HepG2 (cell line): ENCODE data around the gene GLIS2. TPM values are rescaled to one million over a fixed set of nuclear protein-coding genes. Genes with fewer than 3 reads are reported as not detected.
A peak's percentile ranks its signal among the peaks of the same experiment; 100 is the strongest.

ENCODE experiments used
- ATF7 ChIP-seq, 2 experiments: fragments of 450-650 bp in 1 of 2; sonication (generic) in 1 of 2; formaldehyde crosslinking in 1 of 2; IDR thresholded peaks; 2 replicates each; pipeline versions ENCODE4 v1.4.0 to v1.6.1; 2016 to 2020; ENCODE audit warnings: antibody characterized with exemption in 1 of 2, mild to moderate bottlenecking in 1 of 2, missing genetic modification reagents in 1 of 2
- CAMTA2 ChIP-seq: sonication (generic); formaldehyde crosslinking; IDR thresholded peaks from 2 replicates; pipeline ENCODE4 v1.4.0; 2020; ENCODE audit warnings: mild to moderate bottlenecking, missing genetic modification reagents, borderline replicate concordance
- CSRNP2 ChIP-seq: sonication (generic); formaldehyde crosslinking; conservative IDR thresholded peaks from 2 replicates; pipeline ENCODE4 v1.8.0; 2022; ENCODE audit warnings: low read depth, missing genetic modification reagents
- DR1 ChIP-seq: sonication (generic); formaldehyde crosslinking; IDR thresholded peaks from 2 replicates; pipeline ENCODE4 v1.8.0; 2021; ENCODE audit warnings: mild to moderate bottlenecking, missing genetic modification reagents, inconsistent platforms
- FOXO4 ChIP-seq: sonication (generic); formaldehyde crosslinking; conservative IDR thresholded peaks from 2 replicates; pipeline ENCODE4 v1.8.1; 2023; ENCODE audit warnings: missing genetic modification reagents
- FOXP1 ChIP-seq, 2 experiments: fragments of 450-650 bp in 1 of 2; IDR thresholded peaks; 2 replicates each; pipeline ENCODE4 v1.6.1; 2017 to 2018; ENCODE audit warnings: antibody characterized with exemption in 1 of 2
- HOXD1 ChIP-seq: sonication (generic); formaldehyde crosslinking; IDR thresholded peaks from 2 replicates; pipeline ENCODE4 v1.5.0; 2020; ENCODE audit warnings: missing genetic modification reagents
- MAF1 ChIP-seq: sonication (generic); formaldehyde crosslinking; IDR thresholded peaks from 2 replicates; pipeline ENCODE4 v1.5.0; 2020; ENCODE audit warnings: missing genetic modification reagents, borderline replicate concordance
- MAX ChIP-seq: IDR thresholded peaks from 2 replicates; pipeline ENCODE4 v1.6.1; 2012; ENCODE audit warnings: inconsistent platforms
- MAZ ChIP-seq, 2 experiments: sonication (generic) in 1 of 2; formaldehyde crosslinking in 1 of 2; IDR thresholded peaks; 2 replicates each; pipeline versions ENCODE4 v1.5.0 to v1.6.1; 2012 to 2020; ENCODE audit warnings: low read depth in 2 of 2, mild to moderate bottlenecking in 2 of 2, borderline replicate concordance in 1 of 2, improper control_type of control experiment in 1 of 2, low read length in 1 of 2, missing genetic modification reagents in 1 of 2, moderate library complexity in 1 of 2
- NFE2L1 ChIP-seq: sonication (generic); formaldehyde crosslinking; IDR thresholded peaks from 2 replicates; pipeline ENCODE4 v1.4.0; 2020; ENCODE audit warnings: missing genetic modification reagents, mild to moderate bottlenecking, borderline replicate concordance
- NONO ChIP-seq, 2 experiments: fragments of 450-650 bp in 1 of 2; sonication (generic) in 1 of 2; formaldehyde crosslinking in 1 of 2; IDR thresholded peaks in 1 of 2; conservative IDR thresholded peaks in 1 of 2; 2 replicates each; pipeline versions ENCODE4 v1.6.1 to v1.8.0; 2017 to 2022; ENCODE audit warnings: mild to moderate bottlenecking in 1 of 2, missing genetic modification reagents in 1 of 2, moderate library complexity in 1 of 2
- SCMH1 ChIP-seq: sonication (generic); formaldehyde crosslinking; IDR thresholded peaks from 2 replicates; pipeline ENCODE4 v1.9.0; 2021; ENCODE audit warnings: missing genetic modification reagents, mild to moderate bottlenecking, borderline replicate concordance
- SOX13 ChIP-seq, 3 experiments: fragments of 450-650 bp in 1 of 3; sonication (generic) in 1 of 3; formaldehyde crosslinking in 1 of 3; IDR thresholded peaks in 2 of 3; conservative IDR thresholded peaks in 1 of 3; 2 replicates each; pipeline versions ENCODE4 v1.5.0 to v1.6.1; 2016 to 2020; ENCODE audit warnings: antibody characterized with exemption in 1 of 3, mild to moderate bottlenecking in 1 of 3, missing compliant biosample characterization in 1 of 3, missing genetic modification reagents in 1 of 3, moderate library complexity in 1 of 3
- SOX5 ChIP-seq: IDR thresholded peaks from 2 replicates; pipeline ENCODE4 v1.6.1; 2016; ENCODE audit warnings: borderline replicate concordance
- ZBTB25 ChIP-seq: IDR thresholded peaks from 2 replicates; pipeline ENCODE4 v1.6.1; 2018; ENCODE audit warnings: missing genetic modification reagents
- ZNF292 ChIP-seq: sonication (generic); formaldehyde crosslinking; IDR thresholded peaks from 2 replicates; pipeline ENCODE4 v1.8.1; 2022; ENCODE audit warnings: mild to moderate bottlenecking, low read depth, missing genetic modification reagents, borderline replicate concordance
- ZNF430 ChIP-seq: sonication (generic); formaldehyde crosslinking; IDR thresholded peaks from 2 replicates; pipeline ENCODE4 v1.9.0; 2021; ENCODE audit warnings: mild to moderate bottlenecking, missing genetic modification reagents
- ZNF597 ChIP-seq: sonication (generic); formaldehyde crosslinking; IDR thresholded peaks from 2 replicates; pipeline ENCODE4 v1.5.0; 2020; ENCODE audit warnings: missing genetic modification reagents
- ZNF704 ChIP-seq: sonication (generic); formaldehyde crosslinking; IDR thresholded peaks from 2 replicates; pipeline ENCODE4 v1.8.1; 2023; ENCODE audit warnings: mild to moderate bottlenecking, inconsistent platforms, moderate library complexity, missing genetic modification reagents, borderline replicate concordance
- ZNF792 ChIP-seq: IDR thresholded peaks from 2 replicates; pipeline ENCODE4 v1.6.1; 2016
- polyA plus RNA-seq, 8 experiments: library from polyadenylated mRNA; depleted of rRNA in 3 of 8; stranded (reverse) in 7 of 8; unstranded in 1 of 8; fragments of >200 nt; fragmentation: Illumina TruSeq in 4 of 8; extraction: Trizol in 4 of 8; gene quantifications; 2 replicates each; pipeline versions ENCODE4 v1.2.1 to v1.2.3, GENCODE V29; 2011 to 2016; ENCODE audit warnings: low read depth in 4 of 8, missing spikeins in 1 of 8, mixed read lengths in 1 of 8; ENCODE audit not compliant: insufficient read depth in 1 of 8
- total RNA-seq, 5 experiments: library from RNA; depleted of rRNA; stranded (reverse); fragments of >200 nt; fragmentation: Illumina TruSeq; extraction: Trizol; gene quantifications; 2 replicates each; pipeline ENCODE4 v1.2.3, GENCODE V29; 2016; ENCODE audit warnings: low read depth in 1 of 5

Gene GLIS2
- total and polyA plus RNA-seq, 2 of the 13 experiments (the other 11 are each of a cell fraction or from before 2014, with no cell fraction given) = 0.28 to 0.29 TPM

- TF ChIP-seq ZNF597 = no peak
- TF ChIP-seq HOXD1 (CRISPR knock-in tag) = no peak
- TF ChIP-seq NFE2L1 (CRISPR knock-in tag) = no peak
- no peak for TF ChIP-seq SCMH1
- no peak for TF ChIP-seq FOXP1 (IDR thresholded peaks at IDR 0.05)
- no peak for TF ChIP-seq FOXP1 (CRISPR knock-in tag; IDR thresholded peaks at IDR 0.05)
- no peak for TF ChIP-seq DR1 (CRISPR knock-in tag)
- no peak for TF ChIP-seq ZNF792
- no peak for TF ChIP-seq ATF7 (IDR thresholded peaks at IDR 0.05)
- TF ChIP-seq ATF7 (CRISPR knock-in tag; IDR thresholded peaks at IDR 0.05) = no peak
- no peak for TF ChIP-seq SOX13 (IDR thresholded peaks at IDR 0.05)
- TF ChIP-seq SOX13 (CRISPR knock-in tag; conservative IDR thresholded peaks at IDR 0.05 in 1 of 2, IDR thresholded peaks at IDR 0.05 in 1 of 2) = peak in 1 of 2 experiments; percentile 54; a peak in 2 of 4 replicates
- TF ChIP-seq FOXO4 (CRISPR knock-in tag) = no peak
- TF ChIP-seq NONO (IDR thresholded peaks at IDR 0.05) = no peak
- TF ChIP-seq NONO (CRISPR knock-in tag; conservative IDR thresholded peaks at IDR 0.05) = peak; percentile 13; the same call in 1 of the 2 replicates
- 0 out of 2 replicates have a peak, but pooled peaks have one; percentile 21 for TF ChIP-seq MAX
- 0 out of 2 replicates have a peak, but pooled peaks have one; percentile 7 for TF ChIP-seq ZNF430 (CRISPR knock-in tag)
- TF ChIP-seq MAF1 = no peak
- TF ChIP-seq ZNF292 (CRISPR knock-in tag) = no peak
- no peak for TF ChIP-seq MAZ (IDR thresholded peaks at IDR 0.05; ENCODE audit: borderline replicate concordance, low read depth, low read length)
- no peak for TF ChIP-seq MAZ (CRISPR knock-in tag; IDR thresholded peaks at IDR 0.05; ENCODE audit: low read depth)
- TF ChIP-seq CSRNP2 (CRISPR knock-in tag) = no peak
- TF ChIP-seq ZNF704 (CRISPR knock-in tag) = no peak
- no peak for TF ChIP-seq CAMTA2 (CRISPR knock-in tag)
- no peak for TF ChIP-seq ZBTB25
- TF ChIP-seq SOX5 (CRISPR knock-in tag) = peak; percentile 28; the same call in 1 of the 2 replicates
These were observed 11.6 kb downstream of the GLIS2 start (continued) for GRCh38 chr16:4327386-4328045.
